Measurements from ENCODE around the gene PRDM16.

- TF ChIP-seq CTCF (IDR thresholded peaks at IDR 0.05; ENCODE audit: insufficient read depth, low read depth, low read length) = no peak
- TF ChIP-seq EZH2 (IDR thresholded peaks at IDR 0.05; ENCODE audit: insufficient read depth, low read length) = no peak
These were observed 82.5 kb downstream of the PRDM16 start for GRCh38 chr1:3151456-3151855.

All from astrocyte (in vitro differentiated cells and primary cell).